GM12873 (cell line): ENCODE measurements around the gene NRAP.

Source experiments
- CTCF ChIP-seq: IDR thresholded peaks from 2 replicates; pipeline ENCODE4 v1.5.1; 2012; ENCODE audit warnings: low read depth, mild to moderate bottlenecking, moderate library complexity, low read length, control low read depth; ENCODE audit not compliant: insufficient read depth; ENCODE audit errors: missing control alignments

NRAP gene

GRCh38 chr10:113613427-113613826 is 50.4 kb downstream of the NRAP start:
- no peak for TF ChIP-seq CTCF

GRCh38 chr10:113612154-113612553 is 51.7 kb downstream of the NRAP start:
- TF ChIP-seq CTCF: no peak

- no peak for TF ChIP-seq CTCF
Measured at GRCh38 chr10:113610631-113611601, 52.9 kb downstream of the NRAP start.

- no peak for TF ChIP-seq CTCF
Measured at GRCh38 chr10:113609704-113610108, 54.1 kb downstream of the NRAP start.

- TF ChIP-seq CTCF: no peak
Measured at GRCh38 chr10:113605268-113605978, 58.4 kb downstream of the NRAP start.

- no peak for TF ChIP-seq CTCF
Measured at GRCh38 chr10:113604572-113604971, 59.3 kb downstream of the NRAP start.
